MM.1S (cell line): ENCODE results near the gene GATAD2B.

Experiments
- CTCF ChIP-seq: fragments of 300-600 bp; sonication (generic); IDR thresholded peaks from 2 replicates; pipeline ENCODE4 v1.5.1; 2016; ENCODE audit warnings: antibody characterized with exemption, low read length, mixed read lengths
- EZH2 ChIP-seq: fragments of 300-600 bp; sonication (generic); optimal IDR thresholded peaks from 2 replicates; pipeline ENCODE3; 2017; ENCODE audit warnings: low read depth, mild to moderate bottlenecking, antibody characterized with exemption, low read length, mixed read lengths

- TF ChIP-seq CTCF (no peak), EZH2 (no peak)
These were observed 151.5 kb downstream of the GATAD2B start for GRCh38 chr1:153771261-153771660.
